ENCODE results near the gene CHM.

DNA sequence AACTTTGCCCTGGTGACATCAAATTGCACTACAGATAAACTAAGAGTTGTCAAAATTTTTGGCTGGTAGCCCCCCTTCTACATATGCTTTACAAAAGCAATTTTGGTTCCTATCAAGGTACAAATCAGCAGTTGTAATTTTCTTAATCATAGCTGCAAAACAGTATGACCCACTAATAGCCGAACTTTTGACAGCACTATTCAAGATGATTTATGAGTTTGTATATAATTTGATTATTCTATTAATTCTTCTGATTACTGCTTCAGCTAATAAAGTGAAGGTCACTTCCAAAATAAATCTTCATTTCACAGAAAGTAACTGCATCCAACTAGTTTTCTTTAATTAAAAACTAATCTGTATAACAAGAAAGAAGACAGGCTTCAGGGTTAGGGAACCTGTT is 119.6 kb downstream of the CHM start:
- TF ChIP-seq, protein P1, sequence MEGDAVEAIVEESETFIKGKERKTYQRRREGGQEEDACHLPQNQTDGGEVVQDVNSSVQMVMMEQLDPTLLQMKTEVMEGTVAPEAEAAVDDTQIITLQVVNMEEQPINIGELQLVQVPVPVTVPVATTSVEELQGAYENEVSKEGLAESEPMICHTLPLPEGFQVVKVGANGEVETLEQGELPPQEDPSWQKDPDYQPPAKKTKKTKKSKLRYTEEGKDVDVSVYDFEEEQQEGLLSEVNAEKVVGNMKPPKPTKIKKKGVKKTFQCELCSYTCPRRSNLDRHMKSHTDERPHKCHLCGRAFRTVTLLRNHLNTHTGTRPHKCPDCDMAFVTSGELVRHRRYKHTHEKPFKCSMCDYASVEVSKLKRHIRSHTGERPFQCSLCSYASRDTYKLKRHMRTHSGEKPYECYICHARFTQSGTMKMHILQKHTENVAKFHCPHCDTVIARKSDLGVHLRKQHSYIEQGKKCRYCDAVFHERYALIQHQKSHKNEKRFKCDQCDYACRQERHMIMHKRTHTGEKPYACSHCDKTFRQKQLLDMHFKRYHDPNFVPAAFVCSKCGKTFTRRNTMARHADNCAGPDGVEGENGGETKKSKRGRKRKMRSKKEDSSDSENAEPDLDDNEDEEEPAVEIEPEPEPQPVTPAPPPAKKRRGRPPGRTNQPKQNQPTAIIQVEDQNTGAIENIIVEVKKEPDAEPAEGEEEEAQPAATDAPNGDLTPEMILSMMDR (conservative IDR thresholded peaks at IDR 0.05; ENCODE audit: low read depth, low read length): no peak
- TF ChIP-seq EZH2 (IDR thresholded peaks at IDR 0.05; ENCODE audit: borderline replicate concordance, low read depth, low read length, poor library complexity, severe bottlenecking): no peak

All from A673 (cell line).